Omental fat pad (tissue), 4 donors: ENCODE results near the gene ADGRL3. TPM values are rescaled to one million over a fixed set of nuclear protein-coding genes. Genes with fewer than 3 reads are reported as not detected.

Source experiments
- ATAC-seq: fragments of 150-250 bp; one replicate; pipeline ENCODE4 v1.9.1; 2016; ENCODE audit warnings: mild to moderate bottlenecking, moderate library complexity; ENCODE audit not compliant: low FRiP score
- DNase-seq: peaks from one replicate; pipeline ENCODE4 v3.0.0-alpha.2; 2019; ENCODE audit warnings: low spot score
- total RNA-seq, 4 donors: library from RNA; depleted of rRNA; stranded (reverse); fragments of >200 nt; gene quantifications; one replicate each; pipeline ENCODE4 v1.1.0, GENCODE V29; 2016
- TF ChIP-seq, protein P1 (sequence below), 3 donors: fragments of 450-650 bp; IDR thresholded peaks; one replicate each; pipeline ENCODE4 v1.5.1; 2016 to 2017; ENCODE audit warnings: antibody characterized with exemption in 3 of 3, mild to moderate bottlenecking in 3 of 3, moderate library complexity in 2 of 3

ADGRL3 gene
- total RNA-seq, 4 donors from 2014 or later, result 2.5 to 16.4 (median 4.6) TPM

DNA sequence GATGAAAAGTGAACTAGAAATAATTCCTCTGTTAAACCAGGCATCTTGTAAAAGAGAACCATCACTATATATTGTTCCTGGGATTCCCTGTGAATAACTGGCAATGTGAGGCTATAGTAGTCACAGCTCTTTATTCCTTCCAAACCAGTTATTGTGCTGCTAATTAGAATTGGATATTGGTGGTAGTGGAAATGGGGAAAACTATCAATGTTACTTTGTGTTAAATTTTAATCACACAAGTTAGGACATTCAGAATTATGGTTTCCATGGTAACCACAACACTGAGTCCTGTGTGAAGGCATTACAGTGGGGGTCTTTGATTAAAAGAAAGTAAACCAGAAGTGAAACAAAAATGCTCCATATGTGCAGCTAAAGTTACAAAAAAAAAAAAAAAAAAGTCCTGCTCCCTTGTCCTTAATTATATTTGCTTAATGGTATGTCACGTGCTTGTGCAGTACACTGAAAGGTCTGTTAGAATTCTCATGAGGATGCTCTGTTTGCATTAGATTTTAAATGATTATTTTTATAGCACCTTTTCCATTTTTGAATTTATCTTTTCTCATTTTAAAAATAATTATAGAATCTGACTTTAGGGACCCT, 200.4 kb downstream of the ADGRL3 start:
- ATAC-seq (no peak), DNase-seq (no peak)
- TF ChIP-seq, protein P1, sequence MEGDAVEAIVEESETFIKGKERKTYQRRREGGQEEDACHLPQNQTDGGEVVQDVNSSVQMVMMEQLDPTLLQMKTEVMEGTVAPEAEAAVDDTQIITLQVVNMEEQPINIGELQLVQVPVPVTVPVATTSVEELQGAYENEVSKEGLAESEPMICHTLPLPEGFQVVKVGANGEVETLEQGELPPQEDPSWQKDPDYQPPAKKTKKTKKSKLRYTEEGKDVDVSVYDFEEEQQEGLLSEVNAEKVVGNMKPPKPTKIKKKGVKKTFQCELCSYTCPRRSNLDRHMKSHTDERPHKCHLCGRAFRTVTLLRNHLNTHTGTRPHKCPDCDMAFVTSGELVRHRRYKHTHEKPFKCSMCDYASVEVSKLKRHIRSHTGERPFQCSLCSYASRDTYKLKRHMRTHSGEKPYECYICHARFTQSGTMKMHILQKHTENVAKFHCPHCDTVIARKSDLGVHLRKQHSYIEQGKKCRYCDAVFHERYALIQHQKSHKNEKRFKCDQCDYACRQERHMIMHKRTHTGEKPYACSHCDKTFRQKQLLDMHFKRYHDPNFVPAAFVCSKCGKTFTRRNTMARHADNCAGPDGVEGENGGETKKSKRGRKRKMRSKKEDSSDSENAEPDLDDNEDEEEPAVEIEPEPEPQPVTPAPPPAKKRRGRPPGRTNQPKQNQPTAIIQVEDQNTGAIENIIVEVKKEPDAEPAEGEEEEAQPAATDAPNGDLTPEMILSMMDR (IDR thresholded peaks at IDR 0.05), result no peak

DNA sequence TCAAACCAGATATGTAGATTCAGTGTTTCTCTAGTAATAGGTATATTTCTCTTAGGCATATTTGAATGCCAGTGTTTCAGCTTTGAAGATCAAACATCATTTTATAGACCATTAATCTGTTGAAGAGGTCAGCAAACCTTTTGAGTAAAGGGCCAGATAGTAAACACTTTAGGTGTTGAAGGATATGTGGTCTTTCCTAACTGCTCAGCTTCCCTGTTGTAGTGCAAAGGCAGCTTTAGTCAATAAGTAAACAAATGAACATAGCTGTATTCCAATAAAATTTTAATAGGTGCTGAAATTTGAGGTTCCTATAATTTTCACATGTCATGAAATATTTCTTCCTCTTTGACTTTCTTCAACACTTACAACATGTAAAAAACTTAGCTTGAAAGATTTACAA, 201.6 kb downstream of the ADGRL3 start:
- ATAC-seq (no peak), DNase-seq (no peak)
- TF ChIP-seq, protein P1 (IDR thresholded peaks at IDR 0.05), result no peak

DNA sequence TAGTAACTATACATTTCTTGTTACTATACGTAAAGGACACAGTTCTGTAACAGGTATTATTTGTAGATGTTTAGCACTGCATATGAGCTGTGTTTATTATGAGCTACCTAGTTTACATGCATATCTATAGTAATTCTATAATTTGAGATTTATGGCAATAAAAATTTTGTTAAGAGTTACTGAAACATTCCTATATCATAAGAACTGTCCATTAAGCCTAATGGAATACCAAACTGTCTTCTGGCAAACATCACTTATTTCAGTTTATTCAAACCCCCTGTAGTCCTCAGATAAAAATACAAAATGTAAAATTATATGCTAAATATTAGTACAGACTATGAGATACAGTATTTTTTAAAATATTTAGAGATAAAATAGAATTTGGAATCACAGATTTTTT, 205.2 kb downstream of the ADGRL3 start:
- TF ChIP-seq, protein P1 (IDR thresholded peaks at IDR 0.05), result no peak
- no peak for ATAC-seq
- no peak for DNase-seq

DNA sequence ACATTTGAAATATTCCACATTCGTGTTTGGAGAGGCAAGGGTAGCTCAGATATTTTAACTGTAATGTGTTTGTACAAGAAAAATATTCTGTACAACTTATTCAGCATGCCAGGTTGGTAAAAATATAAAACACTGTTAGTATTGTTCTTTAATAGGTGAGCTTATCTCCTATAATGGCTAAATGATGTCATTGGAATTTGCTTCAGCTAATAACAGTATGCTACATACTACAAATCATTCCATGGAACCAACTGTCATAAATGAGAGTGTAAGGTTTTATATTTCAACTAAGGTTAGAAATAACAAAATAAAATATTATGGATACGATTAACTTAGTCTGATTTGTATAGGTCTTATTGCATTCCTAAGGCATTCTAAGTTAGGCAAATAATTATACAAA, 206.6 kb downstream of the ADGRL3 start:
- ATAC-seq, result no peak
- TF ChIP-seq, protein P1 (IDR thresholded peaks at IDR 0.05), result no peak
- no peak for DNase-seq

DNA sequence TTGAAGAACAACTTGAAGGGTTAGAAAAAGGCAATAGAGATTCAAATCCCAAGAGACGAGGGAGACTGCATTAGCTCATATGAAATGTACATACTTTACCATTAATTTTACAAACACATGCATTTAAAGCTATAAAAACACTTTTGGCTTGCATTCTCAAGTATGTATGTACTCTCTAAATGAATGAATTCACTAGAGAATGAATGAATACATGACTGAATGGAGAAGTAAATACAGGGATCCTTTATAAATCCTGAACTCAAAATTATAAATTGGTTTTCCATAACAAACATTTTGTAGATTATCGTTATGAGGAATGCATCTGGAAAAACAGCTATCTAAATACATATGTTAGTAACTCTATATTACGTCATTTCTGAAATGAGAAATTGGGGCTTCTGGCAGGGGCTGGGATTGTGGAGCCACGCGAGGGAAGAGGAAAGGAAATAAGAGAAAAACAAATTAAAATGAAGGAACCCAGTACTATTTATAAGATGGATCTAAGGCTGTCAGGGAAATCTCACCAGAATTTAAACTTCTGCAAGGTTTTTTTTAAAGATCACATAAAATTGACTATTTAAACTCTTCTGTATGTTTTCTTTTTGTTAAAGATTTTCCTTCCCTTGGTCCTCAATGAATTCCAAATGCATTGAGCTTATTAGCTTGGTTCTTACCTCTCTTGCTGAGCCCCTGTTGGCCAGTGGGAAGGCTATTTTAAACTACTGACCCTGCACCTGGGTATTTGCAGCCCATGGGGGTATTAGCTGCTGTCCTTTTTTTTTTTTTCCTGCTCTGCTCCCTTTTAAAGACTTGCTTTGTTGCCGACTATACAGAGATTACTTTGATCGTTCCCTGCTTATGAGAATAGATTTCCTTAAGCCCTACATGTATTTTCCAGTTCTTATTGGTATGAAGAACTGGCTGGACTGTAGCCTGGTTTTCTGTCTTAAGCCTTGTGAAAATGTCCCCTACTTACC, 207.8 kb downstream of the ADGRL3 start:
- TF ChIP-seq, protein P1 (IDR thresholded peaks at IDR 0.05), result no peak
- DNase-seq, result no peak
- ATAC-seq, result no peak

DNA sequence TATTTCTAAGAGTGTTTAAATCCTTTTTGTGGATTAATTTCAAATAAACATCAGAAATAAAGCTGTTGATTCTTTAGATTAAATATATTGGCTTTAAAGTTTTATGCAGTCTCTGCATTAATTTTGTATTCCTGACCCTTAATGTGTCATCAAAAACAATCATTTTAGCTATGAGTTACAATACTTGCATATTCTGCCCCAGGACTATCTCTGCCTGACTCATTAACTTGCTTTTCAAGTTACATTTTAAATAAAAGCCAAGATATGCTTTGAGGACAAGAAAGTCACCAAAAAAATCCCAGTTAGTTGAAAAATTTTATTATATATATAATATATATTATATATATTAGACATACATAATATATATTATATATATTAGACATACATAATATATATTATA, 208.7 kb downstream of the ADGRL3 start:
- DNase-seq, result no peak

More for the DNA sequence above, 208.7 kb downstream of the ADGRL3 start:
- ATAC-seq, result no peak
- TF ChIP-seq, protein P1 (IDR thresholded peaks at IDR 0.05), result no peak
